SK-N-SH treated with all-trans-retinoic acid at 6 μM for 48 hours (cell line): ENCODE measurements around the gene INSR.

Source experiments
- ATAC-seq: fragments of 200-7000 bp; cut with Tn5 transposase; 3 replicates; pipeline ENCODE4 v1.9.1; 2020; ENCODE audit warnings: mild to moderate bottlenecking, moderate library complexity
- ARNTL ChIP-seq: fragments of 450-650 bp; formaldehyde crosslinking; IDR thresholded peaks from 2 replicates; pipeline ENCODE4 v1.5.0; 2020; ENCODE audit warnings: low read depth, mild to moderate bottlenecking, moderate library complexity, borderline replicate concordance
- BACH2 ChIP-seq: fragments of 250-450 bp; sonication (Bioruptor Pico); IDR thresholded peaks from 2 replicates; pipeline ENCODE4 v1.9.0; 2021; ENCODE audit warnings: mild to moderate bottlenecking, borderline replicate concordance
- CSDC2 ChIP-seq: fragments of 250-450 bp; sonication (Bioruptor Pico); IDR thresholded peaks from 2 replicates; pipeline ENCODE4 v1.5.0; 2020; ENCODE audit warnings: mild to moderate bottlenecking, moderate library complexity
- CSRNP3 ChIP-seq: fragments of 250-450 bp; sonication (Bioruptor Pico); IDR thresholded peaks from 2 replicates; pipeline ENCODE4 v1.5.1; 2021; ENCODE audit warnings: mild to moderate bottlenecking, moderate library complexity
- GLIS3 ChIP-seq: fragments of 250-450 bp; sonication (Bioruptor Pico); IDR thresholded peaks from 2 replicates; pipeline ENCODE4 v1.5.0; 2020; ENCODE audit warnings: mild to moderate bottlenecking, moderate library complexity
- ISL1 ChIP-seq: fragments of 250-450 bp; sonication (Bioruptor Pico); IDR thresholded peaks from 2 replicates; pipeline ENCODE4 v2.1.2; 2022; ENCODE audit warnings: mild to moderate bottlenecking, moderate library complexity
- OSR1 ChIP-seq: fragments of 250-450 bp; sonication (Bioruptor Pico); IDR thresholded peaks from 2 replicates; pipeline ENCODE4 v1.8.0; 2022; ENCODE audit warnings: moderate library complexity, mild to moderate bottlenecking, inconsistent platforms
- PATZ1 ChIP-seq: fragments of 250-450 bp; sonication (Bioruptor Pico); IDR thresholded peaks from 2 replicates; pipeline ENCODE4 v1.8.0; 2020; ENCODE audit warnings: mild to moderate bottlenecking, moderate library complexity, borderline replicate concordance
- PPARA ChIP-seq: fragments of 250-450 bp; sonication (Bioruptor Pico); IDR thresholded peaks from 2 replicates; pipeline ENCODE4 v1.5.0; 2020; ENCODE audit warnings: mild to moderate bottlenecking, borderline replicate concordance
- RARB ChIP-seq: fragments of 250-450 bp; sonication (Bioruptor Pico); IDR thresholded peaks from 2 replicates; pipeline ENCODE4 v1.8.0; 2021; ENCODE audit warnings: mild to moderate bottlenecking, moderate library complexity
- SNAI2 ChIP-seq: fragments of 250-450 bp; sonication (Bioruptor Pico); IDR thresholded peaks from 2 replicates; pipeline ENCODE4 v1.5.0; 2020; ENCODE audit warnings: mild to moderate bottlenecking, moderate library complexity
- TCF4 ChIP-seq: fragments of 250-450 bp; sonication (Bioruptor Pico); IDR thresholded peaks from 2 replicates; pipeline ENCODE4 v1.8.0; 2021; ENCODE audit warnings: mild to moderate bottlenecking, moderate library complexity, borderline replicate concordance
- TOX ChIP-seq: fragments of 250-450 bp; sonication (Bioruptor Pico); IDR thresholded peaks from 2 replicates; pipeline ENCODE4 v1.8.0; 2021; ENCODE audit warnings: mild to moderate bottlenecking, moderate library complexity, borderline replicate concordance
- TSHZ2 ChIP-seq: fragments of 250-450 bp; sonication (Bioruptor Pico); IDR thresholded peaks from 2 replicates; pipeline ENCODE4 v1.5.0; 2020; ENCODE audit warnings: mild to moderate bottlenecking, moderate library complexity
- ZC3H10 ChIP-seq: fragments of 250-450 bp; sonication (Bioruptor Pico); IDR thresholded peaks from 2 replicates; pipeline ENCODE4 v1.5.1; 2021; ENCODE audit warnings: mild to moderate bottlenecking, moderate library complexity
- ZFP3 ChIP-seq: fragments of 250-450 bp; sonication (Bioruptor Pico); IDR thresholded peaks from 2 replicates; pipeline ENCODE4 v1.5.0; 2020; ENCODE audit warnings: mild to moderate bottlenecking, moderate library complexity
- ZFP30 ChIP-seq: fragments of 450-650 bp; formaldehyde crosslinking; IDR thresholded peaks from 2 replicates; pipeline ENCODE4 v1.5.0; 2022; ENCODE audit warnings: mild to moderate bottlenecking, moderate library complexity
- ZNF565 ChIP-seq: fragments of 450-650 bp; formaldehyde crosslinking; conservative IDR thresholded peaks from 2 replicates; pipeline ENCODE4 v1.5.0; 2020; ENCODE audit warnings: low read depth, mild to moderate bottlenecking, moderate library complexity
- ZNF70 ChIP-seq: fragments of 450-650 bp; formaldehyde crosslinking; IDR thresholded peaks from 2 replicates; pipeline ENCODE4 v1.5.0; 2020; ENCODE audit warnings: mild to moderate bottlenecking, moderate library complexity
- ZNF8 ChIP-seq: fragments of 450-650 bp; formaldehyde crosslinking; IDR thresholded peaks from 2 replicates; pipeline ENCODE4 v1.5.0; 2020; ENCODE audit warnings: mild to moderate bottlenecking, moderate library complexity
- TF ChIP-seq, protein P1 (sequence below): fragments of 250-450 bp; sonication (Bioruptor Pico); IDR thresholded peaks from 2 replicates; pipeline ENCODE4 v1.8.0; 2021; ENCODE audit warnings: low read depth, mild to moderate bottlenecking, moderate library complexity, borderline replicate concordance
- TF ChIP-seq, protein P2 (sequence below): fragments of 250-450 bp; sonication (Bioruptor Pico); IDR thresholded peaks from 2 replicates; pipeline ENCODE4 v1.5.1; 2020; ENCODE audit warnings: low read depth, mild to moderate bottlenecking, moderate library complexity

The INSR gene

DNA sequence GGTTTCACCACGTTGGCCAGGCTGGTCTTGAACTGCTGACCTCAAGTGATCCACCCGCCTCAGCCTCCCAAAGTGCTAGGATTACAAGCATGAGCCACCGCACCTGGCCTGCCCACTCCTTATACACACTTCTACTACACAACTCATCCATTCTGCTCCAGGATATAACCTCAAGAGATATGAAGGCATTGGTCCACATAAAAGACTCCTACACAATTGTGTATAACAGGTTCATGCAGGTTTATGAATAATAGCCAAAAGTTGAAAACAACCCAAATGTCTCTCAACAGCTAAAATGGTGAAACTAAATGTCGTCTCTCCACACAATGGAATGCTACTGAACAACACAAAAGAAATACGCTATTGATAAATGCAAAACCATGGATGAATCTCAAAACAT is 58.1 kb downstream of the INSR start:
- TF ChIP-seq PATZ1 (CRISPR knock-in tag) (no peak), PPARA (CRISPR knock-in tag) (no peak), ZFP30 (CRISPR knock-in tag) (no peak), OSR1 (CRISPR knock-in tag) (no peak), SNAI2 (CRISPR knock-in tag) (no peak), ZNF8 (no peak), TSHZ2 (CRISPR knock-in tag) (no peak), ARNTL (CRISPR knock-in tag) (no peak)
- TF ChIP-seq, protein P1, sequence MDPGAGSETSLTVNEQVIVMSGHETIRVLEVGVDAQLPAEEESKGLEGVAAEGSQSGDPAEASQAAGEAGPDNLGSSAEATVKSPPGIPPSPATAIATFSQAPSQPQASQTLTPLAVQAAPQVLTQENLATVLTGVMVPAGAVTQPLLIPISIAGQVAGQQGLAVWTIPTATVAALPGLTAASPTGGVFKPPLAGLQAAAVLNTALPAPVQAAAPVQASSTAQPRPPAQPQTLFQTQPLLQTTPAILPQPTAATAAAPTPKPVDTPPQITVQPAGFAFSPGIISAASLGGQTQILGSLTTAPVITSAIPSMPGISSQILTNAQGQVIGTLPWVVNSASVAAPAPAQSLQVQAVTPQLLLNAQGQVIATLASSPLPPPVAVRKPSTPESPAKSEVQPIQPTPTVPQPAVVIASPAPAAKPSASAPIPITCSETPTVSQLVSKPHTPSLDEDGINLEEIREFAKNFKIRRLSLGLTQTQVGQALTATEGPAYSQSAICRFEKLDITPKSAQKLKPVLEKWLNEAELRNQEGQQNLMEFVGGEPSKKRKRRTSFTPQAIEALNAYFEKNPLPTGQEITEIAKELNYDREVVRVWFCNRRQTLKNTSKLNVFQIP (CRISPR knock-in tag), result no peak
- TF ChIP-seq, protein P2, sequence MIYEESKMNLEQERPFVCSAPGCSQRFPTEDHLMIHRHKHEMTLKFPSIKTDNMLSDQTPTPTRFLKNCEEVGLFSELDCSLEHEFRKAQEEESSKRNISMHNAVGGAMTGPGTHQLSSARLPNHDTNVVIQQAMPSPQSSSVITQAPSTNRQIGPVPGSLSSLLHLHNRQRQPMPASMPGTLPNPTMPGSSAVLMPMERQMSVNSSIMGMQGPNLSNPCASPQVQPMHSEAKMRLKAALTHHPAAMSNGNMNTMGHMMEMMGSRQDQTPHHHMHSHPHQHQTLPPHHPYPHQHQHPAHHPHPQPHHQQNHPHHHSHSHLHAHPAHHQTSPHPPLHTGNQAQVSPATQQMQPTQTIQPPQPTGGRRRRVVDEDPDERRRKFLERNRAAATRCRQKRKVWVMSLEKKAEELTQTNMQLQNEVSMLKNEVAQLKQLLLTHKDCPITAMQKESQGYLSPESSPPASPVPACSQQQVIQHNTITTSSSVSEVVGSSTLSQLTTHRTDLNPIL, result no peak
- no peak for ATAC-seq

DNA sequence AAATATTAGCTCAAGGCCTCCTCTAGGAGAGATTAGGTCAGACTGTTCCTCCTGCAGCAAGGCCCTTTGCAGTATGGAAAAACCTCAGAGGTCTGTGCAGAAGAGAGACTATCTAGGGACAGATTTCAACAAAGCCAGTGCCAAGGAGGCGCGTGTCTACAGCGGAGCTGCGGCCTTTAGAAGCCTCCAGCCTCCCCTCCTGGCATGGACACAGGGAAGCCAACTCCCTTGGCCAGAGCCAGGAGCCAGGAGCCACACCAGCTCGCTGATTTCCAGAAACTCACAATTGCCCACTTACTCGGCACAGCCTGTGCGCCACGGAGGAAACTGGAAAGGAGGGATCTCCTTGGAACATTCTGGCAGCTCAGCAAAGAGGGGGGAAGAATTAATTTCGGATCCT is 63.4 kb downstream of the INSR start:
- ATAC-seq, result no peak
- TF ChIP-seq, protein P1 (CRISPR knock-in tag), result no peak
- TF ChIP-seq BACH2 (CRISPR knock-in tag) (no peak), CSDC2 (CRISPR knock-in tag) (no peak), TSHZ2 (CRISPR knock-in tag) (no peak), OSR1 (CRISPR knock-in tag) (no peak), TCF4 (no peak), ISL1 (CRISPR knock-in tag) (no peak), RARB (no peak), ZNF565 (CRISPR knock-in tag) (no peak), GLIS3 (no peak), ZC3H10 (CRISPR knock-in tag) (no peak), ZFP30 (CRISPR knock-in tag) (no peak), CSRNP3 (CRISPR knock-in tag) (no peak), ZNF70 (CRISPR knock-in tag) (no peak), TOX (no peak), ZFP3 (CRISPR knock-in tag) (no peak), ZNF8 (no peak), PATZ1 (CRISPR knock-in tag) (no peak)
- TF ChIP-seq, protein P2, result no peak
- TF ChIP-seq, all 23 proteins: peak for 0
